ENCODE measurements around the gene PSMD5. TPM values are rescaled to one million over a fixed set of nuclear protein-coding genes. Genes with fewer than 3 reads are reported as not detected.

Gene PSMD5
- polyA plus RNA-seq, 1 of the 3 experiments (the other 2 are of a cell fraction): 13.7 TPM

- TF ChIP-seq CHD2 (IDR thresholded peaks at IDR 0.05; ENCODE audit: low read length, partially characterized antibody) (no peak), USF2 (IDR thresholded peaks at IDR 0.05; ENCODE audit: borderline replicate concordance, low read depth, low read length) (no peak), MEF2A (IDR thresholded peaks at IDR 0.05; ENCODE audit: borderline replicate concordance, low read depth) (no peak), IRF3 (IDR thresholded peaks at IDR 0.05; ENCODE audit: low read depth, low read length) (no peak), POLR2AphosphoS5 (IDR thresholded peaks at IDR 0.05; ENCODE audit: low read depth, low read length) (no peak), SMC3 (IDR thresholded peaks at IDR 0.05; ENCODE audit: low read depth, low read length) (no peak), RXRA (IDR thresholded peaks at IDR 0.05; ENCODE audit: borderline replicate concordance, low read depth) (no peak), FOSL2 (IDR thresholded peaks at IDR 0.05; ENCODE audit: borderline replicate concordance, low read depth) (no peak), TEAD4 (IDR thresholded peaks at IDR 0.05; ENCODE audit: borderline replicate concordance, insufficient read depth) (no peak), EP300 (IDR thresholded peaks at IDR 0.05; ENCODE audit: borderline replicate concordance in 1 of 2, low read depth in 1 of 2, low read length in 1 of 2) (no peak), JUND (IDR thresholded peaks at IDR 0.05) (no peak), RCOR1 (IDR thresholded peaks at IDR 0.05; ENCODE audit: low read length) (no peak), RAD21 (IDR thresholded peaks at IDR 0.05; ENCODE audit: low read length) (no peak)
Measured at GRCh38 chr9:120882935-120883607, 40.3 kb upstream of the PSMD5 start (continued).

- Histone ChIP-seq H3K27me3 (ENCODE audit: insufficient read depth) (no peaks in the 10 kb centered on the region), H3K4me3 (ENCODE audit: low read depth in 2 of 2, low read length in 1 of 2) (no peak overlapping the region), H3K9ac (no peak overlapping the region), H3K4me1 (ENCODE audit: control insufficient read depth in 1 of 2, insufficient read depth in 2 of 2, low read depth in 1 of 2, low read length in 1 of 2) (peaks cover 15 to 25% of the 10 kb centered on the region in 2 experiments; a peak in 3 of 4 replicates), H3K36me3 (replicated peaks in 1 of 2; ENCODE audit: control insufficient read depth in 1 of 2, insufficient read depth in 2 of 2, low read length in 1 of 2) (no peaks in the 10 kb centered on the region), H3K9me3 (no peaks in the 10 kb centered on the region), H3K27ac (ENCODE audit: low read depth in 2 of 2, low read length in 1 of 2) (no peak overlapping the region), H3K79me2 (ENCODE audit: insufficient read depth) (peaks cover 16% of the 10 kb centered on the region), H3F3A (replicated peaks; ENCODE audit: insufficient read depth) (peaks cover 5% of the 10 kb centered on the region), H4K20me1 (ENCODE audit: insufficient read depth) (no peaks in the 10 kb centered on the region), H2AFZ (ENCODE audit: low read depth) (no peak overlapping the region), H3K4me2 (no peak overlapping the region), H3K9me2 (no peaks in the 10 kb centered on the region)
- POLR2A ChIA-PET: no interaction called here
- CTCF ChIA-PET: no interaction called here
- WGBS (ENCODE audit: low lambda C conversion rate): 95% methylated on average over 6 of the region's 6 CpGs
- no peak for DNase-seq
- TF ChIP-seq NFIC (IDR thresholded peaks at IDR 0.05; ENCODE audit: borderline replicate concordance): no peak
Measured at GRCh38 chr9:120879446-120879845, 36.7 kb upstream of the PSMD5 start.

Measured in SK-N-SH (cell line).